HG02840 (cell line): ENCODE data around the gene ARHGEF17.

Experiments
- ATAC-seq: cut with Tn5 transposase; IDR thresholded peaks from one replicate; pipeline ENCODE4 v1.9.1; 2021; ENCODE audit warnings: mild to moderate bottlenecking, moderate library complexity, moderate number of reproducible peaks; ENCODE audit not compliant: unreplicated experiment, low FRiP score

ARHGEF17 gene

GRCh38 chr11:73399636-73400035 is 91.6 kb downstream of the ARHGEF17 start:
- ATAC-seq = no peak

GRCh38 chr11:73400293-73400692 is 92.2 kb downstream of the ARHGEF17 start:
- no peak for ATAC-seq

GRCh38 chr11:73401217-73401923 is 93.3 kb downstream of the ARHGEF17 start:
- ATAC-seq = no peak

- ATAC-seq = no peak
These were observed 94.1 kb downstream of the ARHGEF17 start for GRCh38 chr11:73401924-73402833.

- no peak for ATAC-seq
These were observed 94.7 kb downstream of the ARHGEF17 start for GRCh38 chr11:73402834-73403185.

GRCh38 chr11:73403541-73403940 is 95.5 kb downstream of the ARHGEF17 start:
- ATAC-seq = no peak

- ATAC-seq = no peak
These were observed 96.0 kb downstream of the ARHGEF17 start for GRCh38 chr11:73404048-73404447.

- ATAC-seq = no peak
These were observed 96.5 kb downstream of the ARHGEF17 start for GRCh38 chr11:73404506-73405145.

GRCh38 chr11:73405146-73405510 is 97.1 kb downstream of the ARHGEF17 start:
- ATAC-seq = no peak

- ATAC-seq = no peak
These were observed 98.1 kb downstream of the ARHGEF17 start for GRCh38 chr11:73406131-73406530.

GRCh38 chr11:73406619-73407018 is 98.5 kb downstream of the ARHGEF17 start:
- no peak for ATAC-seq

GRCh38 chr11:73409431-73409830 is 101.4 kb downstream of the ARHGEF17 start:
- no peak for ATAC-seq

- no peak for ATAC-seq
These were observed 102.6 kb downstream of the ARHGEF17 start for GRCh38 chr11:73410627-73411026.

GRCh38 chr11:73411031-73411430 is 103.0 kb downstream of the ARHGEF17 start:
- ATAC-seq = no peak

GRCh38 chr11:73412308-73412707 is 104.2 kb downstream of the ARHGEF17 start:
- no peak for ATAC-seq

- no peak for ATAC-seq
These were observed 105.2 kb downstream of the ARHGEF17 start for GRCh38 chr11:73413256-73413655.

- no peak for ATAC-seq
These were observed 107.0 kb downstream of the ARHGEF17 start for GRCh38 chr11:73414977-73415651.

GRCh38 chr11:73415854-73416615 is 108.0 kb downstream of the ARHGEF17 start:
- ATAC-seq = no peak

GRCh38 chr11:73416786-73417185 is 108.7 kb downstream of the ARHGEF17 start:
- no peak for ATAC-seq
